T-helper 1 cell treated with Interleukin-12 subunit alpha and Interleukin-12 subunit beta and Interleukin-4 antibody, amounts not matched to agents 30 ng/mL and 1 ng/mL, for 36 hours (primary cell): ENCODE measurements around the gene DRICH1. TPM values are rescaled to one million over a fixed set of nuclear protein-coding genes. Genes with fewer than 3 reads are reported as not detected.
"Not testable (repeated sequence)": the region's sequence is repeated elsewhere in the genome, so short reads cannot be mapped to it uniquely, and the experiment has no call there.

Source experiments
- intact Hi-C: fragments of 100-400 bp; cut with micrococcal nuclease; formaldehyde crosslinking; loops from one replicate; pipeline ENCODE4 v1.15.1; 2024
- total RNA-seq: library from RNA; stranded (reverse); gene quantifications from 2 replicates; pipeline ENCODE4 v1.2.3, GENCODE V29; 2022

The DRICH1 gene, protein sequence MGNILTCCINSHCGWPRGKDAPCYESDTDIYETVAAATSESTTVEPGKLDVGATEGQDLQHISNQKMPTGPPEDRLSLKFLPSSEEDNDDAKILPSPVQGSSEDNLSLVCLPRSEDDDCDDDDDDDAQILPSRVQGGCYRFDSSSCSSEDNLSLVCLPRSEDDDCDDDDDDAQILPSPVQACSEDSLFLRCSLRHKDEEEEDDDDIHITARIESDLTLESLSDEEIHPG
- 0.98 and 1.4 TPM in 2 replicates for total RNA-seq

DNA sequence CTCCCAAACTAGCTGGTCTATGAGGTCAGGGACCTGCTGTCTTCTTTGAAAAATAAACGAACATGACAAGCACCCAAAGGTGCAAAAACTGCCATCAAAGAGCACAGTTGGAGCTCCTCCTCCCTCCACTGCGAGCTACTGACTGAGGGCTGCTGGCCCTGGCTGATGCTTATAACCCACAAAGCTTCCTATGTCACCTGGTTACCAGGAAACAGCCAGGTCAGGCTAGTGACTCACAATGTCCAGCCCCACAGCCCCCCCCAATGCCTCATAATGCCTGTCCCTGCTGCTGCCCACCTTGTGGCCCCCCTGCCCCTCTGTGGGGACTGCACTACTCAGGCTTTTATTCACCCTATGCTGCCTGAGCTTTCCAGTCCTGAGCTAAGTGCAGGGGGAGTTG lies at the start of gene DRICH1:
Gene DRICH1 (minus strand): TSS at position 144 of the 400 bp plus-strand sequence. CDS start 298 bp downstream, outside the sequence.
- intact Hi-C loops, result no loop called here

DNA sequence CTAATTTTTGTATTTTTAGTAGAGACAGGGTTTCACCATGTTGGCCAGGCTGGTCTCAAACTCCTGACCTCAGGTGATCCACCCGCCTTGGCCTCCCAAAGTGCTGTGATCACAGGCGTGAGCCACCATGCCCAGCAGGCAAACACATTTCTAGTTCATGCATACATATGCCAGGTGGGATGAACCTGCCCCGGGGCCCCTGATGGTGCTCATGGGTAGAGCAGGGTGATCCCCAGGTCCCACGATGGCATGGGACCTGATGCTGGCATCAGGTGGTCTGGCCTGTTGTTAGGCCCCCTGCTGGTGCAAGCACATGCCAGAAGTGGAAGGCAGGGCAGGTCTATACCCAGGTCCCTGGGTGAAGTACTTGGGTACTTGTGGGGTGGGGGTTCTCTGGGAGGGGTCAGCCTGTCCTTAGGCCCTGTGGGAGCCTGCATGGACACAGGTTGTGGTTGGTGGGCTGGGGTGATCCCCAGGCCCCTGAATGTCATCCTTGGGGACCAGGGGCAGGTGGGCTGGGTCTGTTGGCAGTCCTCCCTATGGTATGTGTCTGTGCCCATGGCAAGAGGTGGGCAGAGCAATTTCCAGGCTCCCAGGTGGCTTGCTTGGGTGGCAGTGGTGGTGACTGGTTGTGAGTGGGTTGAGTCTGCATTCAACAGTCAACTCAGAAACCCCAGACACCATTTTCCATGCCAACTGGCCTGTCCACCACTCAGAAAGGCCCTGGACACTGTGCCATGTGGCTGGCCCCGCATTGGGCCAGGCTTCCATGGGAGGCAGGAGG lies 49.1 kb upstream of the DRICH1 start:
- intact Hi-C loops, result no loop called here

DNA sequence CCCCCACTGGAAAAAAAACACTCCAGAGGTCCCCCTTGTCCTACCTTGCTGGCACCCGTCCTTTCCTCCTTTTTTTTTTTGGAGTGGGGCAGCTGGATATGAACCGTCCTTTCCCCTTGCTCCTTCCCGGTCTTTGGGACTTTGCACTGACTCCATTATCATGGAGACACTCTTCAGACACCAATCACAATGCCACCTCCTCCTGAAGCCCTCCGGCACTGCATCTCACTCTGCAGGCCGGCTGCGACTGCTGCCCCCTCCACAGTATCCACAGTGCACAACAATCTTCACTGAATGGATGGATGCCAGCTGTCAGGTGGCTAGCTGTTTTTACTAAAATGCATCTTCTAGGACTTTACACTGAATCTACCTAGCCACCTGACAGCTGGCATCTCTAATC lies 46.0 kb upstream of the DRICH1 start:
- intact Hi-C loops, result no loop called here

DNA sequence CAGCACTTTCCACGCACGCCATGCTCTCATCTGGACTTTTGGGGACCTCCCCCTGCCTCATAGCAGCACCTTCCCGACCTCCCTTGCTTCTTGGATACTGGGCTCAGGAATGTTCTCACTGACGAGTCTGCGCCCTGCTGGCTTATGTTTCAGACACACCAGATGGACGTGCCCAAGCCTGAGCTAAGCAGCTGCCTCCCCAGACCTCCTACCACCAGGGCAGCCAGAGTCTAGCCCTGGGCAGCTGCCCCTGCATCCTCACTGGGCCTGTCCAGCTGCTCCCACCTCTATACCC lies 45.5 kb upstream of the DRICH1 start:
- intact Hi-C loops, result no loop called here

DNA sequence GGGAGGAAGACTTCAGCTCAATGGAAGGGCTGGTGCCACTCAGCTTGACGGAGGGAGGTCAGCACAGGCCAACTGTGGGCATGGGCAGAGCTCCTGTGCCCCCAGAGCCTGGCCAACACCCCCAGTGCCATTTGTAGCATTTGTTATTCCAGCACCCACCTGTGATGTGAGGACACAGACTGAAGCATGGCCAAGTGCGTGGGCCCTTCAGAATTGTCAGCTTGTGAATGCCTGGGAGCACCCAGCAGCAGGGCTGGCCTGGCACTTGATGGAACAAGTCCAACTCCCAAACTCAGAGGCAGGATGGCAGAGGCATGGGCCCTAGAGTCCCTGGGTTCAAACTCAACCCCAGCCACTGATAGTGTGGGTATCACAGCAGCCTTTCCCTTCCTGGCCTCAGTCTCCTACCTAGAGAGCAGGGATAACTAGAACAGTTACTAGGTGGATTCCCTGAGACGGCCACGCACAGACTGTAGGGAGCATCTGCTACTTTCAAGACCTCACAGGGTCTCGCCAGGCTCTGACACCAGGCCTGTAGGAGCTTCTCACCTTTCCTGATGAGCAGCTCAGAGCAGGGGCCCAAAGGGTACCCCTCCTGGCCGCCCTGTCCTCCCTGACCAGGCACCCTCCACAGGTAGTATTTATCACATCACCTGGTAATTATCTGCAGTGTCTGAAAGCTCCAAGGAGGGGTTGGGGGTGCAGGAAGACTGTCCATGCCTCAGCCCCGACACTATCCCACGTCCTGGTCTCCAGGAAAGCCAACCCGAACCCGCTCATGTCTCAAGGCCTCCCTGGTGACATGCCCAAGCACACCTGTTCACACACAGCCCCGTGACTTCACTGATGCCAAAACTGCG lies 45.0 kb upstream of the DRICH1 start:
- intact Hi-C loops, result not testable (repeated sequence)

DNA sequence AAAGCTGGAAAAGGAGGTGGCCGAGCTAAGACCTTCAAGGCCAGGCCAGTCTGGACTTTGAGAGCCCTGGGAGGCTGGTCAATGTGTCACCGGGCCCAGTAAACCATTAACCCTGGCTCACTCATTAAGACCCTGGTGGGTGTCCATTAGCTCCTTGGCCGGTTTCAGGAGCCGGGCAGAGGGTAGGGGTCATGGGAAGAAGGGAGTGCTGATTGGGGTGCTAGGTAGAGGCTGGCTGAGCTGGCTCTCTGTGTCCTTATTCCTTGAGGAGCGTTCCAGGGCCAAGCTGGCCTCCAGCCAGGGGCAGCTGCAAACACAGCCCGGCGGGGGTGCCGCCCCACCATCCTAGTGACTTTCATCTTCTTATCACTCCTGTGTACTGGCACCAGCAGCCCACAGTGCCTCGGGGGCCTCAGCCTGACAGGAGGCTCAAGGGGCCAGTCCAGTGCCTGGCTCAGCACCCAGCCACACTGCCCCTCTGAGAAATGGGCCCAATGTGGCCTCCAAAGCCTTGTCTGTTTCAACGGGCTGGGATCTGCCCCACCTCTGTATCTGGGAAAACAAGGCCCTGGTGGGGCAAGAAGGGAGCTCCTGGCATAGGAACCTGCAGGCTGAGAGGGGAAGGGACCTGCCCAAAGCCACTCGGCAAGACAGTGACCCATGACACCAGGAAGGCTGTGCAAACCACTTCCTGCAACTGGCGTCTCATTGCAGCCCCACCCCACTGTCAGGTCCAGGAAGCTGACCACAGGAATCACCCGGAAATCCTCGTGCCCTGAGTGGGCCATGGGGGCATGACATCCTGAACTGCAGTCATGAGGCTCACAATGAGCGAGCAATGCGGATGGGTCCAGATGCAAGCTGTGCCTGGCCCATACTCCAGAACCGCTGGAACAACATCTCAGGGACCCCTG lies 43.6 kb upstream of the DRICH1 start:
- intact Hi-C loops, result no loop called here

DNA sequence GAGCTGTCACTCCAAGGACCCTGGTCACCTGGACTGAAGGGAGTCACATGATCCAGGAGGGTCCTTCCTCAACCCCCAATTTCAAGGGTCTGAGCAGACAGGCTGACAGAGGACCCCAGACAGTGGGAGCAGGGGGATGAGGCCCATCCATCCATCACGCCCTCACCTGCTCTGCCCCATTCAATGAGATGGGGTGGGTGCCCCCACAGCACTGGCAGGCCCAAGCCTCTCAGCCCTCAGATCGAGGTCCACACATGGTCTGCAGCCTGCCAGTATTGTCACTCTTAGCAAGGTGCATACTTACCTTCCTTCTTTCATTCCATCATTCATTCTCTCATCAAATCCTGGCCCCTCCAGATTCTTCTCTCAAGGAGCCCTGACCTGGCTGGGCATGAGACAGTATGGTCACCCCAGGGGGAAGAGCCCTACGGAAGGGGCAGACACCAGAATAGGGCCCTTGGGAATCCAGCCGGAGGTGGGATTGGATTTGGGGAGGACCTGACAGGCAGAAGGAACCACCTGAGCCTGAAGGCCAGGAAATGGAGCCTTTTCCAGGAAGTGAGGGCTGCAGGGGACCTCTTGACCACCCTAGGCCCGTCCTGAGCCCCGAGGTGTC lies 42.9 kb upstream of the DRICH1 start:
- intact Hi-C loops, result not testable (repeated sequence)

DNA sequence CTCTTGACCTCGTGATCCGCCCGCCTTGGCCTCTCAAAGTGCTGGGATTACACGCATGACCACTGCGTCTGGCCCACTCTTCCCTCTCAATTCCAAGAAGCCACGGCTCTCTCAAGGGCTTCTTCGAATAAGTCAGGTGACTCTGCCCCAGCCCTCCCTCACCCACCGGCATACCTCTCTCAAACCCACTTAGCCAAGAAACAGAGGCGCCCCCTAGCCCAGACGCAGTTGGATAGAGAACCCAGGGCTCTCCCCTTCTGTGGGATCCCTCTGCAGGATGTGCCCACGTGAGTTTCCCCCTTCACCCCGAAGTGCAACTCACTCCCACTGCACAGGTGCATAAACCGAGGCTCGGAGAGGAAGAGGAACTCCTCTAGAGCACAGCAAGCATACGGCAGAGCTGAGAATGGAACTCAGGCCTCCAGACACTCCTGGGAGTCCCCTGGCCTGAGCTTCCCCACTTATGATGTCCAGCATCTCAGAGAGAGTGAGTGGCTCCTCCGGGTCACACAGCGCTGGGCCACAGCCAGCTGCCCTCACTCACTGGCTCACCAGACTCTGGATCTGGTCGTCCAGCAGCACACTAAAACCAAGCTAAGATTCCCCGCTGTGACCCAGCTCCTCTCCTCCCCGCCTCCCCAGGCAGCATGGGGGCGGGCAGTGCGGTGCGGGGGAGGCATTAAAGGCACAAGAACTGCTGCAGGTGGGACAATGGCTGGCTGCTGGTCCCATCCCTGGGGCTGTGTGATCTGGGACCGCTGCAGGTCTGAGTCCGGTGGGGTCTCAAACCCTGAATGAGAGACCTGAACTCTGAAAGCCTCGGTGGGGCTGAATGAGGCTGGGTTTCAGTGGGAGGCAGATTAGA lies 41.9 kb upstream of the DRICH1 start:
- intact Hi-C loops, result no loop called here

DNA sequence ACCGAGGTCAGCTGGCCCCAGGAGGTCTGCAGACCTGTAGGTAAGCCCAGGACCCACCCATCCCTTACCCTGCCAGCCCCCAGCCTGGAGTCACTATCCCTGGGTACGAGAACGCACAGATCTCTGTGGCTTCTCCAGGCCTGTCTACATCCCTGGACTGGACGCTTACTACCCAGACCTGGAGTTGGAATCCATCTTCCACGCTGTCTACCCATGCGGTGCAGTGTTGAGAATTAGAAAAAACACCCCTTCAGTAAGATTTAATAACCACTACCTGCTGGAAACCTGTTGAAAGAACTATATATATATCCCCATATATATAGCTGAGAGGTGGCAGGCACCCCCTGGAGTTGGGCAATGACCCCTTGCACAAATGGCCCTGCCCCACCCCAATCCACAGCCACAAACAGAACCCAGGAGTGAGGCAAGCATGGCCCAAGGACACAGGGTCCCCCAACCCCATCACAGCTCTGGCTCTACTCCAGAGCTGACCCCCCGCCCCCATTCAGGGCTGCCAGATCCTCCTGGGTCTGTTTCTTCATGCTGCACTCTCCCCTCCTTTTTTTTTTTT lies 41.0 kb upstream of the DRICH1 start:
- intact Hi-C loops, result no loop called here

DNA sequence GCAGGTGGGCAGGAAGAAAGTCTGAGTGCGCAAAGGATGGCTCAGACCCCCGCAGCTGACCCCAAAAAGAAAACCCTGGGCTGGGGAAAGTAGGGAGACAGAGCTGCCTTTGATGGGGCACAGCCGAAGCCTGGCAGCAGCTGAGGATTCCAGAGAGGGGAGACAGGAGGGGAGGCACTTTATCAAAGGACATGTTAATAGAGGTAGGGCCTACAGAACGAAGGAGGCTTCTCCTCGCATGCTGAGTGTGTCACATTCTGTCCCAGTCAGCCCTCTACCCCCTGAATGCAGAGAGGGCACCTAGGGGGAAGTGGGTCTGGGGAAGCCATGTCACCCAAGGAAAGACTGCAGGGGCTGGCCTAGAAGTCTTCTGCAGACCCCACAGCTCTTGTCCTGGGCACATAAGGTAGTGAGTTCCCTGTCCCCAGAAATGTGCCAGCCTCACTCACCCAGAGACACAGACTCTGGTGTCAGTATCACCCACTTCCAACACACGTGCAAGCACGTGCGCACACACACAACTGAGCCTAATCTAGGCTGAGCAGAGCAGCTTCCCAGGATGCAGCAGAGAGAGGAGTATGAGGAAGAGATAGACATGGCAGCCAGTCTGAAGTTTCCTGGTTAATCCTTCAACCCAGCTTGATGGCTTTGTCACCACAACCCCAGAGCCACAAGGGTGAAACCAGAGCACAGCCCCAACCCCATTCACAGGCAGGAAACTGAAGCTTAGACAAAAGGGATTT lies 40.4 kb upstream of the DRICH1 start:
- intact Hi-C loops, result not testable (repeated sequence)

DNA sequence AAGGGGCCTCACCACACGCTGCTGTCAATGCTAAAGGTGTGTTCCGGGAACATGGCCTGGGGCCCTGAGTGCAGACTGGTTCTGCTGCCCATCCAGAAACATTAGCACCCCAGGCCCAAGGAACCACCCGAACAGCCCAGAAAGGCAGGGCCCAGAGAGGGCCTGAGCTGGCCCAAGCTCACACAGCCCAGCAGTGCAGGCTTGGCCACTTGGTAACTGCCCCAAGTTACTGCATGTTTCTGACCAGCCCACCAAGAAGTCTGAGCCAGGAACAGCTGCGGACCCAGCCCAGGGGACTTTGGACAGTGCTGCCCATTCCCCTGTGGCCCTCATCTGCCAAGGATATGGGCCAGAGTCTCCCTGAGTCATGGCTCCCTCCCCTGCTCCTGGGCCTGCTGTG lies 39.3 kb upstream of the DRICH1 start:
- intact Hi-C loops, result not testable (repeated sequence)

DNA sequence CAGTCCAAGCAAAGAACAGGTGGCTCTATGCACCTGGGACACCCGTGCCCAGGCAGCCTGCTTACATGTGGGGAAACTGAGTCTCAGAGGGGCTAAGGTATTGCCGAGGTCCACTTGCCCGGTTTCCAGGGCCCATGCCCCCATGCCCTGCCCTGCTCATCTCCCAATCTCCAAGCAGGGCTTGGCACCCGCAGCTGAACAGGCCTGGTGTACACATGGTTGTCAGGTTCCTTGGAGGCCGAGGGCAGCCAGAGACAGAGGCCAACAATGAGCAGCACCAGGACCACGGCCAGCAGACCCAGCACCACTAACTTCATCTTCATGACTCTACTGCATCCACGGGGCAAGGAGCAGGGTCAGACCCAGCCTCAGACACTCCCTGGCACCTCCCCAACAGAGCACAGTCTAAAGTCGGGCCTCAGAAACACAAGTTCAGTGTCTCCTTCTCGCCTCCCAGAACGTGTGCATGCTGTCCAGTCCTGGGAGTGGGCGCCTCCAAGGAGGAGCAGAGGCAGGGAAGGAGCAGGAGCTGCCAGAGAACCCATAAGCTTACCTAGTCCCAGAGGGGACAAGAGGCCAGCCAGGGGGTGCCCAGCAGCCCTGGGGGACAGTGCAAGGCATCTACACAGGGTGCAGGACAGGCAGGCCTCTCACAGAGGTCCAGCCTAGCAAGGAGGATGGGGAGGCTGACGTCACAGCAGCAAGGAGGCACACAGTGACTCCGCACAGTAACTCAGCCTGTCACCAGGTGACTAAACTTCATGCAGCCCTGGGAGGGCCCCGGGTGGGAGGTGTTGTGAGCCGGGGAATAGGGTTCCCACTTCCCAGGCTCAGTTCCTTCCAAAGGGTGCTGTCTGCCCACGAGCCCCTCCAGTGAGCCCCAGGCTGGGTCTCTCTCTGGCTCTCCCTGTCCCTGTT lies 38.5 kb upstream of the DRICH1 start:
- intact Hi-C loops, result no loop called here

DNA sequence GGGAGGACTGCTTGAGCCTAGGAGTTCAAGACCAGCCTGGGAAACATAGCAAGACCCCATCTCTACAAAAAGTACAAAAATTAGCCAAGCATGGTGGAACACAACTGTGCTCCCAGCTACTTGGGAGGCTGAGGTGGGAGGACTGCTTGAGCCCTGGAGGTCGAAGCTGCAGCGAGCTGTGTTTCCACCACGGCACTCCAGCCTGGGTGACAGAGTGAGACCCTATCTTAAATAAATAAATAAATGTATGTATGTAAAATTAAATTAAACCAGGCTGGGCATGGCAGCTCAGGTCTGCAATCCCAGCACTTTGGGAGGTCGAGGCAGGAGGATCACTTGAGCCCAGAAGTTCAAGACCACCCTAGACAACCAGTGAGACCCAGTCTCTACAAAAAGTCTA lies 28.3 kb upstream of the DRICH1 start:
- intact Hi-C loops, result not testable (repeated sequence)

DNA sequence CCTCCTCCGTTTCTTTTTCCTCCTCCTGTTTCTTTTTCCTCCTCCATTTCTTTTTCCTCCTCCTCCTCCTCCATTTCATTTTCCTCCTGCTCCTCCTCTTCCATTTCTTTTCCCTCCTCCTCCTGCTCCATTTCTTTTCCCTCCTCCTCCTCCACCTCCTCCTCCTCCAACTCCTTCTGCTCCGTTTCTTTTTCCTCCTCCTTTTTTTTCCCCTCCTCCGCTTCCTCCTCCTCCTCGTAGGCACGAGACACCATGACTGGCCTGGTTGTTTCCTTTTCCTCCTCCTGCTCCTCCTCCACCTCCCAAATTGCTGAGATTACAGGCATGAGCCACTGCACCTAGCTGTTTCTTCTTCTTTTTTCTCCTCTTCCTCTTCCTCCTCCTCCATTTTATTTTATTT lies 25.6 kb upstream of the DRICH1 start:
- intact Hi-C loops, result no loop called here

DNA sequence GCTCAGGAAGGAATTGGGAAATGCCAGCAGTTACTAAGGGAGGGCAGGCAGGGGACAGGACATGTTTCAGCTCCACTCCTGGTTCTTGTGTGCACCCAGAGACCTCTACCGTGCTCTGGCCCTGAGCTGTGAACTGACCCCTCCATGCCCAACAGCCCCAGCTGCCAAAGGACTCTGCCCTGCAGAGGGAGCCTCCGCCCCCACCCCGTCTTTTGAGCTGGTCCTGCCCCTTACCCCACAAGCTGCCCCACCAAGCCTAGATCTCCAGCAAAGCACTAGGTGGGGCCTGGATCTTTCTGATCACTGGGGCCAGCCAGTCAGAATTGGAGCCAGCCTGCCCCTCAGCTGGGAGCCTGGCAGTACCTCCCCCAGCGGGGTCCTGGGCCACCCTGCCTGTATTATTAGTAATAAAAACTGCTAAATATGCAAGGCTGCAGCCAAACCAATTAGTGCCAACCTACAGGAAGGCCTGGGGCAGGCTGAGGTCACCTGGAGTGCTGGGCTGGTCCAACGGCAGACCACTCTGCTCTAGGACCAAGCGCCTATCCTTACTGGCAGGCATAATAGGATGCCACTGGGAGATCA lies 23.9 kb upstream of the DRICH1 start:
- intact Hi-C loops, result no loop called here

DNA sequence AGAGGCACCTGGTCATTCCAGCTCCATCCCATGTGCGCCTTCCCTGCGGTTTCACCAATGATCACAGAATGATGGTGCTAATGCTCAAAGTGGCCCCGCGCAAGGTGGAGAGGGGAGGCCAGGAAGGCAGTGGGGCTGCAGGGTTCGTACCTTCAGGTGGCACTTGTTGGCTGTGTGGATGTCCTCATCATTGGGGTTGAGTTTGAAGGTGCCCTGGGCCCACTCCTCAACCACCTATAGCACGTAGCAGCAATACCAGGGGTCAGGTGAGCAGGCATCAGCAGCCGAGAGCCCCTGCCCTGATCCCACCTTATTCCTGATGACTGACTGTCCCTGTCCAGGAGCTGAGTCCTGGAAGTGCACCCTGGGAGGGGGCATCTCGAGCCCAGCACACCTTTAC lies 20.6 kb upstream of the DRICH1 start:
- intact Hi-C loops, result no loop called here

DNA sequence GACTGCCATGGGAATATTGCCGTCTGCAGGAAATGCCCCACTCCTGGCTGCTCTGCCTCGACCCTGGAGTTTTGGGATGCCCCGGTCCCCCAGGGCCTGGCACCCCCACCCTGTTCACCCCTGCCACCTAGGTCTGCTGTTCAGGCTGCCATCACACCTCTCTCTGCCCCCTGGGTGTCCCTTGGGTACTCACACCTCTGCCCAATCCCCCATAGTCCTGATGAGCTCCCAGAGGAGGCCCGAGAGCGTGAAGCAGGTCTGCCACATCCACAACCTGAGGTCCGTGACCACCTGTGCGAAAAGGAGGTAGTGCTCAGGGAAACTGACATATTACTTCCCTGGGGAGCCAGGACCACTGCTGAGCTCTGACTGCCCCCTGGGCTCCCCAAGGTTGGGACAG lies 20.2 kb upstream of the DRICH1 start:
- intact Hi-C loops, result no loop called here
